H9 (cell line): ENCODE data around the gene KCTD1. TPM values are rescaled to one million over a fixed set of nuclear protein-coding genes. Genes with fewer than 3 reads are reported as not detected.

Source experiments
- DNase-seq: peaks from one replicate; pipeline ENCODE4 v3.0.0-alpha.2; 2017
- H2AFZ ChIP-seq: one replicate; pipeline ENCODE4 v1.6.1; 2013; ENCODE audit warnings: mild to moderate bottlenecking, low read length, control low read depth, moderate library complexity
- H2AK5ac ChIP-seq: 2 replicates; pipeline ENCODE4 v1.6.1; 2013; ENCODE audit warnings: low read length, control low read depth, mixed read lengths; ENCODE audit not compliant: insufficient read length
- H2BK120ac ChIP-seq: one replicate; pipeline ENCODE4 v1.6.1; 2013; ENCODE audit warnings: low read depth, mild to moderate bottlenecking, low read length, control low read depth, inconsistent platforms; ENCODE audit not compliant: poor library complexity, severe bottlenecking
- H2BK12ac ChIP-seq: 2 replicates; pipeline ENCODE4 v1.6.1; 2013; ENCODE audit warnings: low read length, control low read depth, mixed read lengths, low read depth; ENCODE audit not compliant: insufficient read length
- H2BK15ac ChIP-seq: 2 replicates; pipeline ENCODE4 v1.6.1; 2013; ENCODE audit warnings: low read depth, low read length, control low read depth
- H2BK20ac ChIP-seq: one replicate; pipeline ENCODE4 v1.6.1; 2013; ENCODE audit warnings: low read depth, mild to moderate bottlenecking, low read length, control low read depth, inconsistent platforms; ENCODE audit not compliant: poor library complexity, severe bottlenecking
- H2BK5ac ChIP-seq: 2 replicates; pipeline ENCODE4 v1.6.1; 2013; ENCODE audit warnings: low read length, control low read depth, mixed read lengths; ENCODE audit not compliant: insufficient read length
- H3K14ac ChIP-seq: 2 replicates; pipeline ENCODE4 v1.6.1; 2013; ENCODE audit warnings: low read length, control low read depth; ENCODE audit not compliant: insufficient read depth
- H3K18ac ChIP-seq: 2 replicates; pipeline ENCODE4 v1.6.1; 2013; ENCODE audit warnings: low read depth, mild to moderate bottlenecking, mixed read lengths, low read length, control low read depth; ENCODE audit not compliant: insufficient read length
- H3K23ac ChIP-seq: 2 replicates; pipeline ENCODE4 v1.6.1; 2013; ENCODE audit warnings: low read length, control low read depth, mixed read lengths, low read depth; ENCODE audit not compliant: insufficient read length
- H3K23me2 ChIP-seq: 2 replicates; pipeline ENCODE4 v1.6.1; 2013; ENCODE audit warnings: low read depth, mild to moderate bottlenecking, mixed read lengths, low read length, control low read depth; ENCODE audit not compliant: insufficient read length, poor library complexity, severe bottlenecking
- H3K27ac ChIP-seq: 2 replicates; pipeline ENCODE4 v1.5.1; 2013; ENCODE audit warnings: low read length, control low read depth, mixed read lengths, low read depth; ENCODE audit not compliant: insufficient read length
- H3K27me3 ChIP-seq: 2 replicates; pipeline ENCODE4 v1.6.1; 2013; ENCODE audit warnings: low read length, control low read depth, inconsistent platforms; ENCODE audit not compliant: insufficient read depth
- H3K4ac ChIP-seq: 2 replicates; pipeline ENCODE4 v1.6.1; 2013; ENCODE audit warnings: low read depth, mild to moderate bottlenecking, control low read depth, inconsistent platforms, low read length, moderate library complexity
- H3K4me1 ChIP-seq: 2 replicates; pipeline ENCODE4 v1.6.1; 2013; ENCODE audit warnings: low read length, control low read depth, inconsistent platforms; ENCODE audit not compliant: insufficient read depth
- H3K4me2 ChIP-seq: 2 replicates; pipeline ENCODE4 v1.6.1; 2013; ENCODE audit warnings: low read length, control low read depth, mixed read lengths; ENCODE audit not compliant: insufficient read length, insufficient read depth
- H3K56ac ChIP-seq: 2 replicates; pipeline ENCODE4 v1.6.1; 2013; ENCODE audit warnings: low read depth, mild to moderate bottlenecking, mixed read lengths, low read length, control low read depth; ENCODE audit not compliant: insufficient read length
- H3K79me1 ChIP-seq: 2 replicates; pipeline ENCODE4 v1.6.1; 2013; ENCODE audit warnings: low read depth, mild to moderate bottlenecking, moderate library complexity, low read length, control low read depth, inconsistent platforms; ENCODE audit not compliant: insufficient read depth, poor library complexity, severe bottlenecking
- H3K79me2 ChIP-seq: 2 replicates; pipeline ENCODE4 v1.6.1; 2013; ENCODE audit warnings: low read length, control low read depth, inconsistent platforms; ENCODE audit not compliant: insufficient read depth
- H3K9ac ChIP-seq: 2 replicates; pipeline ENCODE4 v1.6.1; 2013; ENCODE audit warnings: low read length, control low read depth, mixed read lengths; ENCODE audit not compliant: insufficient read length; ENCODE audit errors: extremely low read depth
- H3K9me3 ChIP-seq: one replicate; pipeline ENCODE4 v1.6.1; 2013; ENCODE audit warnings: low read depth, low read length, inconsistent platforms; ENCODE audit not compliant: control insufficient read depth
- H3T11ph ChIP-seq: one replicate; pipeline ENCODE4 v1.6.1; 2013; ENCODE audit warnings: mild to moderate bottlenecking, low read length, control low read depth, inconsistent platforms
- H4K20me1 ChIP-seq: one replicate; pipeline ENCODE4 v1.6.1; 2013; ENCODE audit not compliant: control insufficient read depth, insufficient read length, insufficient read depth
- H4K5ac ChIP-seq: 2 replicates; pipeline ENCODE4 v1.6.1; 2013; ENCODE audit warnings: low read depth, mild to moderate bottlenecking, mixed read lengths, low read length, control low read depth; ENCODE audit not compliant: insufficient read length
- H4K8ac ChIP-seq: replicated peaks from 2 replicates; pipeline ENCODE4 v1.6.1; 2013; ENCODE audit warnings: low read length, control low read depth, mixed read lengths, low read depth; ENCODE audit not compliant: insufficient read length
- H4K91ac ChIP-seq: 2 replicates; pipeline ENCODE4 v1.6.1; 2013; ENCODE audit warnings: low read depth, mild to moderate bottlenecking, moderate library complexity, mixed read lengths, low read length, control low read depth; ENCODE audit not compliant: insufficient read length
- H3K27ac Mint-ChIP-seq, 3 experiments: 2 replicates in 2 of 3; 3 replicates in 1 of 3; pipeline ENCODE4 v1.8.0; 2020 to 2021; ENCODE audit warnings: mixed read lengths in 3 of 3, mild to moderate bottlenecking in 1 of 3, moderate library complexity in 1 of 3
- H3K27me3 Mint-ChIP-seq: 2 replicates; pipeline ENCODE4 v1.8.0; 2021; ENCODE audit warnings: low read depth, mild to moderate bottlenecking, moderate library complexity, mixed read lengths
- H3K36me3 Mint-ChIP-seq, 3 experiments: 2 replicates in 2 of 3; 3 replicates in 1 of 3; pipeline ENCODE4 v1.8.0; 2020 to 2021; ENCODE audit warnings: low read depth in 3 of 3, mixed read lengths in 3 of 3; ENCODE audit not compliant: insufficient read depth in 1 of 3
- H3K4me1 Mint-ChIP-seq, 2 experiments: 2 replicates each; pipeline ENCODE4 v1.8.0; 2020; ENCODE audit warnings: mixed read lengths in 2 of 2
- H3K4me3 Mint-ChIP-seq, 2 experiments: 2 replicates in 1 of 2; 3 replicates in 1 of 2; pipeline ENCODE4 v1.8.0; 2020 to 2021; ENCODE audit warnings: mild to moderate bottlenecking in 2 of 2, mixed read lengths in 2 of 2, moderate library complexity in 1 of 2
- H3K9me3 Mint-ChIP-seq, 2 experiments: 2 replicates in 1 of 2; 3 replicates in 1 of 2; pipeline ENCODE4 v1.8.0; 2020; ENCODE audit warnings: mild to moderate bottlenecking in 2 of 2, mixed read lengths in 2 of 2, moderate library complexity in 1 of 2
- CTCF ChIP-seq: fragments of 200-600 bp; sonication (generic); conservative IDR thresholded peaks from 3 replicates; pipeline ENCODE4 v1.8.0; 2021; ENCODE audit warnings: antibody characterized with exemption, mild to moderate bottlenecking
- WGBS: extraction: QIAGEN DNeasy Blood & Tissue Kit; methylation state at CpG from one replicate; pipeline ENCODE4 v1.1.7; 2013; ENCODE audit warnings: missing lambda C conversion rate, low lambda C conversion rate, mixed read lengths; ENCODE audit not compliant: insufficient read length; ENCODE audit errors: extremely low coverage; 5-methylcytosine and 5-hydroxymethylcytosine counted together
- total RNA-seq: library from RNA; stranded (reverse); gene quantifications from 2 replicates; pipeline ENCODE4 v1.2.1, GENCODE V29; 2021

Gene KCTD1
- total RNA-seq, 1 experiment from 2014 or later, result 10.8 TPM

GRCh38 chr18:26440644-26441043, 107.7 kb downstream of the KCTD1 start:
- Histone ChIP-seq H3K18ac (no peak overlapping the region), H2BK15ac (no peak overlapping the region), H3K23ac (no peak overlapping the region), H2BK12ac (no peak overlapping the region), H3K9ac (no peak overlapping the region), H3K56ac (no peak overlapping the region), H3K27me3 (no peaks in the 10 kb centered on the region), H3K14ac (no peak overlapping the region), H2AFZ (no peak overlapping the region), H3K4ac (no peak overlapping the region), H3K79me2 (no peaks in the 10 kb centered on the region), H4K5ac (no peak overlapping the region), H3K79me1 (no peaks in the 10 kb centered on the region), H4K20me1 (no peaks in the 10 kb centered on the region), H3K4me2 (no peak overlapping the region), H2BK120ac (no peak overlapping the region), H2AK5ac (no peak overlapping the region), H3K9me3 (no peaks in the 10 kb centered on the region), H3K27ac (no peak overlapping the region), H3K4me1 (no peaks in the 10 kb centered on the region), H4K91ac (no peak overlapping the region), H3T11ph (no peak overlapping the region), H3K23me2 (no peaks in the 10 kb centered on the region), H2BK20ac (no peak overlapping the region), H4K8ac (no peak overlapping the region), H2BK5ac (no peak overlapping the region)
- Mint-ChIP-seq H3K27ac (no peak overlapping the region), H3K36me3 (peaks cover 0 to 5% (median 2%) of the 10 kb centered on the region in 3 experiments; a peak in 2 of 7 replicates), H3K4me1 (peaks cover 11 to 13% of the 10 kb centered on the region in 2 experiments), H3K27me3 (peaks cover 5% of the 10 kb centered on the region), H3K9me3 (peaks cover 0 to 7% of the 10 kb centered on the region in 2 experiments; a peak in 2 of 5 replicates), H3K4me3 (no peak overlapping the region)
- no CpG with 5 or more reads among the region's 8 CpGs for WGBS
- DNase-seq, result no peak
- no peak for TF ChIP-seq CTCF
